H1 (cell line): ENCODE measurements around the gene RPL36AL. TPM values are rescaled to one million over a fixed set of nuclear protein-coding genes. Genes with fewer than 3 reads are reported as not detected.

Experiments used
- ATF3 ChIP-seq: IDR thresholded peaks from 2 replicates; pipeline ENCODE4 v1.6.1; 2011; ENCODE audit warnings: low read depth, mild to moderate bottlenecking, low read length; ENCODE audit not compliant: insufficient read depth
- CREB1 ChIP-seq: IDR thresholded peaks from 2 replicates; pipeline ENCODE4 v1.6.1; 2012; ENCODE audit warnings: inconsistent platforms
- CTBP2 ChIP-seq: IDR thresholded peaks from 2 replicates; pipeline ENCODE4 v1.7.0; 2011; ENCODE audit warnings: borderline replicate concordance, mild to moderate bottlenecking, moderate library complexity, mixed read lengths, low read length; ENCODE audit not compliant: insufficient read depth, insufficient read length
- EGR1 ChIP-seq: IDR thresholded peaks from 2 replicates; pipeline ENCODE4 v1.6.1; 2011; ENCODE audit warnings: low read depth, low read length, borderline replicate concordance
- GTF2F1 ChIP-seq: IDR thresholded peaks from 2 replicates; pipeline ENCODE4 v1.6.1; 2012; ENCODE audit warnings: low read depth, low read length, improper control_type of control experiment, borderline replicate concordance
- HDAC2 ChIP-seq, 2 experiments: fragments of 300-600 bp in 1 of 2; sonication (generic) in 1 of 2; IDR thresholded peaks; 2 replicates each; pipeline ENCODE4 v1.6.1; 2011 to 2012; ENCODE audit warnings: low read depth in 2 of 2, low read length in 2 of 2, mild to moderate bottlenecking in 2 of 2, moderate library complexity in 2 of 2, borderline replicate concordance in 1 of 2, inconsistent platforms in 1 of 2
- JUN ChIP-seq: IDR thresholded peaks from 2 replicates; pipeline ENCODE4 v1.6.1; 2011; ENCODE audit warnings: low read depth, mild to moderate bottlenecking, improper control_type of control experiment, low read length
- NRF1 ChIP-seq: IDR thresholded peaks from 2 replicates; pipeline ENCODE4 v1.6.1; 2011; ENCODE audit warnings: mild to moderate bottlenecking, low read depth, low read length, improper control_type of control experiment
- PHF8 ChIP-seq: fragments of 200-600 bp; sonication (generic); conservative IDR thresholded peaks from 2 replicates; pipeline ENCODE4 v1.7.1; 2012; ENCODE audit warnings: low read depth, mild to moderate bottlenecking, inconsistent platforms, low read length, moderate library complexity
- POLR2AphosphoS5 ChIP-seq: IDR thresholded peaks from 2 replicates; pipeline ENCODE4 v1.6.1; 2011; ENCODE audit warnings: low read depth, low read length
- RBBP5 ChIP-seq: IDR thresholded peaks from 2 replicates; pipeline ENCODE4 v1.7.1; 2012; ENCODE audit warnings: low read depth, mild to moderate bottlenecking, inconsistent platforms, low read length, moderate library complexity, borderline replicate concordance
- TBP ChIP-seq: IDR thresholded peaks from 2 replicates; pipeline ENCODE4 v1.6.1; 2011; ENCODE audit warnings: low read depth, low read length, improper control_type of control experiment
- TEAD4 ChIP-seq: IDR thresholded peaks from 2 replicates; pipeline ENCODE4 v1.6.1; 2012; ENCODE audit warnings: low read depth, low read length, inconsistent platforms, mixed read lengths
- YY1 ChIP-seq: IDR thresholded peaks from 2 replicates; pipeline ENCODE4 v1.6.1; 2011; ENCODE audit warnings: low read depth, mild to moderate bottlenecking, low read length
- polyA plus RNA-seq, 7 experiments: library from polyadenylated mRNA; depleted of rRNA in 3 of 7; stranded (reverse) in 5 of 7; unstranded in 2 of 7; fragments of >200 nt in 5 of 7; fragments of 200-250 nt in 2 of 7; gene quantifications; 1 replicate in 5 of 7; 2 replicates in 1 of 7; 4 replicates in 1 of 7; pipeline versions ENCODE4 v1.2.1 to v1.2.3, GENCODE V29; 2011 to 2013; ENCODE audit warnings: missing spikeins in 2 of 7, mixed read lengths in 2 of 7
- total RNA-seq: library from RNA; stranded (reverse); fragmentation: NEBNext Ultra II Directional; extraction: Animal tissue kit (Norgen Biotek cat#: 25700); gene quantifications from 2 replicates; pipeline ENCODE4 v1.2.1, GENCODE V29; 2021

RPL36AL gene
- total and polyA plus RNA-seq, 2 of the 8 experiments (the other 6 are each of a cell fraction or from before 2014, with no cell fraction given) = 138 to 230 TPM

- TF ChIP-seq RBBP5 (peak; percentile 19; the same call in 1 of the 2 replicates), EGR1 (no peak), JUN (peak; percentile 98), YY1 (peak; percentile 95), CTBP2 (no peak), NRF1 (peak; percentile 91), TBP (peak; percentile 96), TEAD4 (peak; percentile 27; the same call in 1 of the 2 replicates), PHF8 (peak; percentile 92), ATF3 (peak; percentile 30; the same call in 1 of the 2 replicates), HDAC2 (IDR thresholded peaks at IDR 0.05; ENCODE audit: borderline replicate concordance in 1 of 2, low read depth in 2 of 2, low read length in 2 of 2) (no peak), GTF2F1 (peak; percentile 72; the same call in 1 of the 2 replicates), CREB1 (peak; percentile 94), POLR2AphosphoS5 (peak; percentile 90)
These were observed 34.4 kb downstream of the RPL36AL start, which contains the start of gene RPS29 (continued) for GRCh38 chr14:49585803-49586672.
